OCI-LY7 (cell line): ENCODE data around the gene CST7. TPM values are rescaled to one million over a fixed set of nuclear protein-coding genes. Genes with fewer than 3 reads are reported as not detected.

Source experiments
- Bru-seq: library from RNA; stranded (reverse); fragments of 400-500 nt; gene quantifications from one replicate; lab custom pipeline; 2021; lab: Mats Ljungman, UMichigan
- BruChase-seq, 2 experiments: library from RNA; stranded (reverse); fragments of 400-500 nt; gene quantifications; one replicate each; lab custom pipeline; 2021; lab: Mats Ljungman, UMichigan
- BruUV-seq: library from RNA; stranded (reverse); fragments of 400-500 nt; replicated peaks from 2 replicates; lab custom pipeline; 2021; lab: Mats Ljungman, UMichigan
- CTCF ChIA-PET: fragments of 300-600 bp; sonication (Branson Sonifier 250); formaldehyde crosslinking; loops from one replicate; lab custom pipeline; 2022; ENCODE audit warnings: antibody characterized with exemption; ENCODE audit not compliant: unreplicated experiment; lab: Charles Lee
- POLR2A ChIA-PET: fragments of 300-600 bp; sonication (Branson Sonifier 250); formaldehyde crosslinking; loops from one replicate; lab custom pipeline; 2022; ENCODE audit warnings: antibody characterized with exemption; lab: Charles Lee
- DNase-seq: peaks from one replicate; pipeline ENCODE4 v3.0.0-alpha.2; 2015; ENCODE audit warnings: low spot score
- H2AFZ ChIP-seq: fragments of 200-600 bp; sonication (generic), shearing (Covaris generic); 2 replicates; pipeline ENCODE4 v1.6.1; 2014; ENCODE audit warnings: mild to moderate bottlenecking, antibody characterized with exemption, low read length, moderate library complexity
- H3K27ac ChIP-seq: fragments of 200-600 bp; sonication (generic); 2 replicates; pipeline ENCODE4 v1.5.1; 2014; ENCODE audit warnings: mixed run types, low read depth, mild to moderate bottlenecking, moderate library complexity, low read length, inconsistent platforms; ENCODE audit not compliant: poor library complexity, severe bottlenecking
- H3K36me3 ChIP-seq: fragments of 200-600 bp; sonication (generic); 2 replicates; pipeline ENCODE4 v1.6.1; 2014; ENCODE audit warnings: mild to moderate bottlenecking, antibody characterized with exemption, low read length, moderate library complexity, mixed read lengths; ENCODE audit not compliant: insufficient read depth
- H3K4me1 ChIP-seq: fragments of 200-600 bp; sonication (generic); 2 replicates; pipeline ENCODE4 v1.5.1; 2014; ENCODE audit warnings: mild to moderate bottlenecking, low read length; ENCODE audit not compliant: insufficient read depth, poor library complexity, severe bottlenecking
- H3K4me2 ChIP-seq: fragments of 200-600 bp; sonication (generic); 2 replicates; pipeline ENCODE4 v1.6.1; 2014; ENCODE audit warnings: mild to moderate bottlenecking, low read length
- H3K4me3 ChIP-seq: fragments of 200-600 bp; sonication (generic); 2 replicates; pipeline ENCODE4 v1.5.1; 2014; ENCODE audit warnings: mild to moderate bottlenecking, low read depth, low read length; ENCODE audit not compliant: poor library complexity, severe bottlenecking
- H3K79me2 ChIP-seq: fragments of 200-600 bp; sonication (generic); 2 replicates; pipeline ENCODE4 v1.6.1; 2016; ENCODE audit warnings: low read depth, mild to moderate bottlenecking, low read length, moderate library complexity, mixed read lengths; ENCODE audit not compliant: insufficient read depth
- H3K9me2 ChIP-seq: fragments of 200-600 bp; sonication (generic); 2 replicates; pipeline ENCODE4 v1.6.1; 2016; ENCODE audit warnings: mild to moderate bottlenecking, low read length, mixed read lengths; ENCODE audit not compliant: insufficient read depth
- H3K9me3 ChIP-seq: fragments of 200-600 bp; sonication (generic); 2 replicates; pipeline ENCODE4 v1.6.1; 2014; ENCODE audit warnings: mild to moderate bottlenecking, mixed run types, low read length, mixed read lengths
- H4K20me1 ChIP-seq: fragments of 200-600 bp; sonication (generic); 2 replicates; pipeline ENCODE4 v1.6.1; 2014; ENCODE audit warnings: mild to moderate bottlenecking, antibody characterized with exemption, low read length, moderate library complexity, mixed read lengths; ENCODE audit not compliant: insufficient read depth
- EZH2phosphoT487 ChIP-seq: fragments of 200-600 bp; sonication (generic); IDR thresholded peaks from 2 replicates; pipeline ENCODE4 v1.6.1; 2018; ENCODE audit warnings: low read depth, borderline replicate concordance, mild to moderate bottlenecking, mixed run types, antibody characterized with exemption, low read length, moderate library complexity, mixed read lengths
- intact Hi-C: fragments of 100-400 bp; cut with micrococcal nuclease; formaldehyde crosslinking; loops from one replicate; pipeline ENCODE4 v1.10.0; 2022; ENCODE audit not compliant: unreplicated experiment
- long read RNA-seq: library from polyadenylated mRNA; stranded (forward); transcript quantifications from one replicate; pipeline ENCODE4 v2.0.0, GENCODE V29; 2022
- total RNA-seq, 2 experiments: library from RNA; depleted of rRNA in 1 of 2; stranded (reverse); fragments of >200 nt in 1 of 2; shearing (Covaris generic) in 1 of 2; gene quantifications; 2 replicates each; pipeline ENCODE4 v1.2.3, GENCODE V29; 2014 to 2022
- TF ChIP-seq, protein P1 (sequence below): fragments of 200-600 bp; sonication (generic); conservative IDR thresholded peaks from 2 replicates; pipeline ENCODE4 v1.5.1; 2014; ENCODE audit warnings: mild to moderate bottlenecking, antibody characterized with exemption, low read length, moderate library complexity, mixed read lengths

The CST7 gene, protein sequence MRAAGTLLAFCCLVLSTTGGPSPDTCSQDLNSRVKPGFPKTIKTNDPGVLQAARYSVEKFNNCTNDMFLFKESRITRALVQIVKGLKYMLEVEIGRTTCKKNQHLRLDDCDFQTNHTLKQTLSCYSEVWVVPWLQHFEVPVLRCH
- total RNA-seq (2014; rRNA removed; shearing (Covaris generic)), result not detected in 2 replicates
- not detected in 2 replicates for total RNA-seq (2022)
- Bru-seq, nascent RNA, result not detected
- not detected for BruChase-seq, experiment 1, labeled RNA remaining after a 6-hour chase
- BruChase-seq, experiment 2, labeled RNA remaining after a 2-hour chase, result not detected
- long read RNA-seq, result 0 reads

DNA sequence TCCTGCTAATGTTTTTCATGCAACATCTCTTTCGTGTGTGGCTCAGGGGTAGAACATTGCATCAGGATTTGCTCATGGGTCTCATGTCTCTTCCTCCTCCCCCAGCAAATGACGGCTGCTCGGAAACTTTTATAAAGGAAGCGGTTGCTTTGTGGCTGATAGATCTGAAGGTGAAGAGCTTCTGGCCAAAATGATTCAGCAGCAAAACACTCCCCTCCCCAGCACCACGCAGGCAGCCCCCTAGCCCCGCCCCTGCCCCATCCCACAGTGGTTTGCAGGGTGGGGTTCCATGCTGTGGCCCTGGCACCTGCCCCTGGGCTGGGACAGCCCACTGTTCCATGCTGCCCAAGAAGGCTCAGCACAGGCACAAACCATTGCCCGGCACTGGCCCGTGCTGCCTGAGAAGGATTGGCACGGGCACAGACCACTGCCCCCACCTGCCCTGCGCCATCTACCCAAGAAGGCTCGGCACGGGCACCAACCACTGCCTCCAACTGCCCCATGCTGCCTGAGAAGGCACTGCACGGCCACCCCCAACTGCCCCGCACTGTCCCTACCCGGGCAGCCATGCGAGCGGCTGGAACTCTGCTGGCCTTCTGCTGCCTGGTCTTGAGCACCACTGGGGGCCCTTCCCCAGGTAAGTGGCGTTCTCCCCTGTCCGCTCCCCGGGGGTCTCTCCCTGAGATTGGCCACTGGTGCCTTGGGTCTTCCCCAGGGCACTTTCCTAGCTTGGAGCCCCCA, at the start of gene CST7:
TSS of gene CST7 (plus strand) at position 331 of the 741 bp plus-strand sequence. CDS start at position 568, 237 bp downstream.
- Histone ChIP-seq H3K9me2 (no peaks in the 10 kb centered on the region), H2AFZ (no peak within 1 kb of the TSS), H3K4me3 (no peak within 1 kb of the TSS), H3K79me2 (no peaks in the 10 kb centered on the region), H4K20me1 (no peaks in the 10 kb centered on the region), H3K4me1 (no peaks in the 10 kb centered on the region), H3K36me3 (no peaks in the 10 kb centered on the region), H3K4me2 (no peak within 1 kb of the TSS), H3K9me3 (no peaks in the 10 kb centered on the region), H3K27ac (no peak within 1 kb of the TSS)
- CTCF ChIA-PET, result no interaction called here
- intact Hi-C loops, result no loop called here
- POLR2A ChIA-PET, result no interaction called here
- TF ChIP-seq, protein P1, sequence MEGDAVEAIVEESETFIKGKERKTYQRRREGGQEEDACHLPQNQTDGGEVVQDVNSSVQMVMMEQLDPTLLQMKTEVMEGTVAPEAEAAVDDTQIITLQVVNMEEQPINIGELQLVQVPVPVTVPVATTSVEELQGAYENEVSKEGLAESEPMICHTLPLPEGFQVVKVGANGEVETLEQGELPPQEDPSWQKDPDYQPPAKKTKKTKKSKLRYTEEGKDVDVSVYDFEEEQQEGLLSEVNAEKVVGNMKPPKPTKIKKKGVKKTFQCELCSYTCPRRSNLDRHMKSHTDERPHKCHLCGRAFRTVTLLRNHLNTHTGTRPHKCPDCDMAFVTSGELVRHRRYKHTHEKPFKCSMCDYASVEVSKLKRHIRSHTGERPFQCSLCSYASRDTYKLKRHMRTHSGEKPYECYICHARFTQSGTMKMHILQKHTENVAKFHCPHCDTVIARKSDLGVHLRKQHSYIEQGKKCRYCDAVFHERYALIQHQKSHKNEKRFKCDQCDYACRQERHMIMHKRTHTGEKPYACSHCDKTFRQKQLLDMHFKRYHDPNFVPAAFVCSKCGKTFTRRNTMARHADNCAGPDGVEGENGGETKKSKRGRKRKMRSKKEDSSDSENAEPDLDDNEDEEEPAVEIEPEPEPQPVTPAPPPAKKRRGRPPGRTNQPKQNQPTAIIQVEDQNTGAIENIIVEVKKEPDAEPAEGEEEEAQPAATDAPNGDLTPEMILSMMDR, result no peak
- TF ChIP-seq EZH2phosphoT487, result no peak
- BruUV-seq, result no TSS peak
- DNase-seq, result peak; percentile 4

DNA sequence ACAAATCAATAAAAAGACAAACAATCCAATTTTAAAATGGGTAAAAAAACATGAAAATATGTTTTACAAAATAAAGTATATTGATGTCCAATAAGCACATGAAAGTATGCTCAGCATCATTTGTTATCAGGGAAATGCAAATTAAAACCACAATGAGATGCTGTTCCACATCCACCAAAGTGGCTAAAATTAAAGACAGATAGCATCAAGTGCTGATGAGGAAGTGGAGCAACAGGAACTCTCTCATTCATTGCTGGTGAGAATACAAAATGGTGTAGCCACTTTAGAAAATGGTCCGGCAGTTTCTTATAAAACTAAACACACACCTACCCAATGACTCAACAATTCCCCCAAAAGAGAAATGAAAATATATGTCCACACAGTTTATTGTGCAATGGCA, 42.3 kb upstream of the CST7 start:
- Histone ChIP-seq H3K9me3 (peaks cover 5% of the 10 kb centered on the region), H2AFZ (no peak overlapping the region), H3K79me2 (no peaks in the 10 kb centered on the region), H3K4me3 (no peak overlapping the region), H3K4me1 (no peaks in the 10 kb centered on the region), H3K9me2 (no peaks in the 10 kb centered on the region), H3K27ac (no peak overlapping the region), H4K20me1 (no peaks in the 10 kb centered on the region), H3K36me3 (no peaks in the 10 kb centered on the region), H3K4me2 (no peak overlapping the region)
- intact Hi-C loops, result no loop called here
- no TSS peak for BruUV-seq
- TF ChIP-seq EZH2phosphoT487, result no peak
- TF ChIP-seq, protein P1, result no peak
- POLR2A ChIA-PET, result no interaction called here
- CTCF ChIA-PET, result no interaction called here
- no peak for DNase-seq
